NCI-H2029 treated with DMSO at 0.1 percent for 48 hours (cell line): ENCODE results near the gene IPO11.
"Not testable (repeated sequence)": the region's sequence is repeated elsewhere in the genome, so short reads cannot be mapped to it uniquely, and the experiment has no call there.

Experiments used
- DNase-seq: peaks from one replicate; lab custom pipeline; 2025; lab: John Stamatoyannopoulos, UW

IPO11 gene

DNA sequence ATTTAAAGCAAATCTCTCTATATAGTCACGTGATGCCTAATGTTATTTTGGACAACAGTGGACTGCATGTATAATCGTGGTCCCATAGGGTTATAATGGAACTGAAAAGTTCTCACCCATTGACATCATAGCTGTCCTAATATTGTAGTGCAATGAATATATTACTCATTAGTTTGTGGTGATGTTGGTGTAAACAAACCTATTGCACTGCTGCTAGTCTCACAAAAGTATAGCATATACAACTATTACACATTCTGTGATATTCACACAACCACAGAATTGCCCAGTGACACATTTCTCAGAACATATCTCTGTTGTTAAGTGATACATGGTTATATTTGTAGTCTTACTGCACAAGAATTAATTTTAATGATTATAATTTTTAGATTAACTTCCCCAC is 37.7 kb downstream of the IPO11 start:
- DNase-seq, result no peak

DNA sequence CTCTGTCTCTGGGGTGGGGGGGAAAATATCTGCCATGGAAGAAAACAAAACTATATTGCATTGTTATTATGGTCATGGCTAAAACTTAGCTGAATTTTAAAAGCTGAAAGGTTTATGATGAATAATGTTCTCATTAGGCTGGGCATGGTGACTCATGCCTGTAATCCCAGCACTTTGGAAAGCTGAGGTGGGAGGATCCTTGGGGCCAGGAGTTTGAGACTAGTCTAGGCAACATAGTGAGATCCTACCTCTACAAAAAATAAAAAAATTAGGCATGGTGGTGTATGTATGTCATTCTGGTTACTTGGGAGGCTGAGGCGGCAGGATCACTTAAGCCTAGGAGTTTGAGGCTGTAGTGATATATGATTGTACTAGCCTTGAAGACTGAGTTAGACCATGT is 44.5 kb downstream of the IPO11 start:
- DNase-seq, result no peak

DNA sequence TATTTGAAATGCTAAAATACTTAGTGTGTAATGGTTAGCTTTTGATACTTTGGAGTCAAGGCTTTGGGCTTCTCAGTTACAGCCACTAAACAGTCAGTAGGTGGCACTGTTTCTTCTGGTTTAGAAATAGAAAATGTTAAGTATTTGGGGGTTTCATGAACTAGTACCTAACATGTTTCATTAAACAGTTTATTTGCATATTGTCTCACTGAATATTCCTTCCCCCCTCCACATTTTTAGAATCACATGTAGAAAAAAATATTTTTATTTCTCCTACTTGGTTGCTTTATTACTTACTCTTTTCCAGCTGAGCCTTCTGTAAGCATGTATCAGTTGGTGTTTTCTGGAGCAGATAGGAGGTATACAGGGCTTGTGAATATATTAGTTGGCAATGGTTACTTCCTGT is 48.0 kb downstream of the IPO11 start:
- peak; percentile 47 for DNase-seq

DNA sequence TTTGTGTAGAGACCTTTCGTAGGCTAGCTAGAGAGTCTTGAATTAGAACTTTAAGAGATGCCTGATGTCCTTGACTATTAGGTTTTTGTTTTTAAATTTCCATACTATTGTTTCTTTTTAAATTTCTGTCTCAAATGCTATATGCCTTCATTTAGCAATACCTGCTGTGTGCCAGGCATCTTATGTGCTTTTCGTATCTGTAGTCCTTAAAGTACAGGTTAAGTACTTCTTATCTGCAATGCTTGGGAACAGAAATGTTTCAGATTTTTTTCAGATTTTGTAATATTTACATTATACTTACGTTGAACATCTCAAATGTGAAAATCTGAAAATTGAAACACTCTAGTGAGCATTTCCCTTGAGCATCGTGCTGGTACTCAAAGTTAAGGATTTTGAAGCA is 49.0 kb downstream of the IPO11 start:
- no peak for DNase-seq

DNA sequence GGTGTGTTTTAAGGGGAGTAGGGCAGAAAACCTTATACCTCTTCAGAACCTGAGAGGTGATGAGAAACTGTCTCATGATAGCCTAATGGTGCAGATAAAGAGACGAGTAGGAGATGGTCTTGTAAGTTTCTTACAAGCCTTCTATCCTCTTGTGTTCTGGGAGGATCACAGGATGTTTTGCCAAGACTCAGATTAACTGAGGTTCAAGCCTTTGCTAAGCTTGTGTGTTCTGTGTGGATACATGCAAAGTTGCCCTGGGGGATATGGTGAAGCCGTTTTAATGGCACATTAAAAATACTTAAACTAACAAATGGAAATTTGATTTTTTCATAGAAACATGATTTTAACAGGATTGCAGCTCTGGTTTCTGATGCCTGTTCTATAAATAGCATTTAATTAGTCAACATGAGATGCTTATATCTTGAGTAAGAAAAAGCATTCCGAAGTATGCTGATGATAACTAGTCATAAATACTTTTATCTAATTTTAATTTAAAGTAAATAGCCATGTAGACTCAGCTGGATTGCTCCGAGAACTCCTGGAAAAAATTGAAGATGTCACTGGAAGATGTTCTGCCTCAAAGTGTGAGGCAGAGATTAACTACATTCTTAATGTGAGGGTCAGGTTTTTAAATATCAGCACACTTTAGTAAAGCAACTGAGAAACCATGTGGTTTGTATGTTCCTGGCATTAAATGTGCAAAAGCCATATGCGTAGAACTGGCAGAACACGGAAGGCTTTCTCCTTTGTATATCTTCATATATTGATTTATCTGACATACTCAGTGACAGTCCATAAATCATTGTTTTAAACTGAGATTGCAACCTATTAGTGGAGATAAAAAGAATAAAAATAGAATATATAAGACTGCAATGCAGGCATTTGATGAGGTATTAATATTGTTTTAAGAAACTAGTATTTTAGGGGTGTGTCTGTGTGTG is 53.7 kb downstream of the IPO11 start:
- no peak for DNase-seq

DNA sequence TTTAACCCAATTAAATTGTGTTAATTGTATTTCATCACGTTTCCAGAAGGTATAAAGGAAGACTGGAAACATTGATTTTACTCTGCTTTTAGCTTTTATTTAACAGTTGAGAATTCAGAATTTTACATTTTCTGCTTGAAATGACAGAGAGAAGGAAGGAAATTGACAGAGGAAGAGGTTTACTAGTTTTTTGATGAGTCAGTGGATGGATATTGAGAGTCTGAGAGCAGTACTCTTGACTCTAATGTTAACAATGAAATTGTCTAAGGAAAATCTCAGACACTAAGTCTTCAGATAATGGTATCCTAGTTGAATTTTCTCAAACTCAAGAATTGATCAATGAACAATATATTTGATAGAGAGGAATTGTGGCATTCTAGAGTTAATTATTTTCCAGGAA is 60.6 kb downstream of the IPO11 start:
- no peak for DNase-seq

DNA sequence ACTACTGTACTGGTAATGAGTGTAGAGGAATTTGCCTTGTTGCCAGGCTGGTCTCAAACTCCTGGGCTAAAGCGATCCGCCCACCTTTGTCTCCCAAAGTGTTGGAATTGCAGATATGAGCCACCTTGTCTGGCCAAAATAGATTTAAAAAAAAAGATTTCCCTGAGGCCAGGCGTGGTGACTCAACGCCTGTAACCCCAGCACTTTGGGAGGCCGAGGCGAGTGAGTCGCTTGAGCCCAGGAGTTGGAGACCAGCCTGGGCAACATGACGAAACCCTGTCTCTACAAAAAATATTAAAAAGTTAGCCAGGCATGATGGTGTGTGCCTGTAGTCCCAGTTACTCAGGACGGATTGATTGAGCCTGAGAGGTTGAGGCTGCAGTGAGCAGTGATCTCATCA is 62.5 kb downstream of the IPO11 start:
- DNase-seq, result no peak

DNA sequence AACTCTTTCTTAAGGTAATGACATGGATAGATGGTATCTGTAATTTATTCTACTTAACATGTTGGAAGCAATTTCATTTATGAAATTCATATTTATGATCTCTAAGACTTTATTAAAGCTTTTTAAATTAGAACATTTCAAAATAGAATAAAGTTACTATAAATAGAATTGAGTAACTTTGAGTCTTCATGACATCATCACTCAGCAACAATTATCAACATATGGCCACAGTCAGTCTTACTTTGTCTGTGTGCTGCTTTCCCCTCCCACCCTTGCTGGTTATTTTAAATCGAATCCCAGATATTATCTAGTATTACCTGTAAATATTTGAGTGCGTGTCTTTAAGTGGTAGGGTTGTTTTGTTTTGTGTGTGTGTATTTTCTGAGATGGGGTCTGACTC is 65.2 kb downstream of the IPO11 start:
- no peak for DNase-seq

DNA sequence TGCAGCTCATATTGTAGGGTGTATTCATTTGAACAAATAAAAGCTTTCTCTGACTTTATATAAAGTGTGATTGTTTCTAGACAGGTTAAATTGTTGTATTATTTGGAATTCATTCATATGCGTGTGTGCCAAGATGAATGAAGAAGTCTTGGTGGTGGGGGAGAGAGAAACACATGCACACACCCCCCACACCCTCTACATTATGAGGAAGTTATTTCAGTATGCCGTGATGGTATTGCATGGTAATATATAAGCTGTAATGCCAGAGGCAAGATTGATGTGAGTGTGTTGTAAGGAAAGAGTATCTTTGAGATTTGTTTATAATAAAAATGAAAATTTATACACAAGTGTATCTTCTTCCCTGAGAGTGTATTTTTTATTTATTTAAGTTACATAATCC is 71.0 kb downstream of the IPO11 start:
- no peak for DNase-seq

DNA sequence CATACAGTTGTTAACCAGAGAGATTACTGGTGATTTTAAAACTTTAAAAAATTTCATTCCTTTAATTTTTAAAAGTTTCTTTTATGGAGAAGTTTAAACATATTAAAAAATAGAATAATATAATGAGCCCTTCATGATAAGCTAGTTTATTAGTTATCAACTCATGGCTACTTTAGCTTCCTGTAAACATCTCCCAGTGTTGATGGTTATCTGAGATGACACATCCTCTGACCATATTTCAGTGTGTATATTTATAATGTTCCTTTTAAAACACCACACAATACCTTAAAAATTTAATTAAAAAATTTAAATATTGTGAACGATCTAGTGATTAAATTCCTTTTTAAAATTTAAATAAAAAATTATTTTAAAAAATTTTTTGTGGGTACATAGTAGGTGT is 74.1 kb downstream of the IPO11 start:
- no peak for DNase-seq

DNA sequence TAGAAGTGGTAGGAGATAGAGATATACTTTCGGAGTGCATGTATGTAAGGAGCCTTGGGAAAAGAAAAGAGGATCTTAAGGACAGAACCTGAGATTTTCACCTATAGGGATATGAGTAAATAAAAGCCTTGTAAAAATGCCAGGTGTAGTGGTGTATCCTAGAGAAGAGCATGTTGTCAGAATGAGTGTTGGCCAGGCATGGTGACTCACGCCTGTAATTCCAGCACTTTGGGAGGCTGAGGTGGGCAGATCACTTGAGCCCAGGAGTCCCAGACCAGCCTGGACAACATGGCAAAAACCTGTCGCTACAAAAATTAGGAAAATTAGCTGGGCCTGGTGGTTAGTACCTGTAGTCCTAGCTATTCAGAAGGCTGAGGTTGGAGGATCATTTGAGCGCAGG is 76.0 kb downstream of the IPO11 start:
- DNase-seq, result no peak

DNA sequence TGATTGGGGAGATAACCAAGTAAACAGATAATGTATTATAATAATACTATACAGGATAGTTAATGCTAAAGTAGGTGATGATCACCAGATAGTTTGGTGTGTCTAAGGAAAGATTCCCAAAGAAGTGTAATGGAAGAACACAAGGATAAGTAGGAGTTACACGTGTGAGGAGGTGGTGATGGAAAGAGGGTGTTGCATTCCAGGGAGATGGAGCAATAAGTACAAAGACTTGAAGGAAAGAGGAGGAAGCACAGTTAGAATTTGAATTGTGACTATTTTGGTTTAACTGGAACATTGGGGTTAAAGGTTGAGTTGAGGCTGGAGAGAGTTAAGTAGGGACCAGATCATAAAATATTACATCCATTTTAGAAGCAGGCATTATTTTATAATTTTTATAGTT is 76.9 kb downstream of the IPO11 start:
- DNase-seq, result no peak

DNA sequence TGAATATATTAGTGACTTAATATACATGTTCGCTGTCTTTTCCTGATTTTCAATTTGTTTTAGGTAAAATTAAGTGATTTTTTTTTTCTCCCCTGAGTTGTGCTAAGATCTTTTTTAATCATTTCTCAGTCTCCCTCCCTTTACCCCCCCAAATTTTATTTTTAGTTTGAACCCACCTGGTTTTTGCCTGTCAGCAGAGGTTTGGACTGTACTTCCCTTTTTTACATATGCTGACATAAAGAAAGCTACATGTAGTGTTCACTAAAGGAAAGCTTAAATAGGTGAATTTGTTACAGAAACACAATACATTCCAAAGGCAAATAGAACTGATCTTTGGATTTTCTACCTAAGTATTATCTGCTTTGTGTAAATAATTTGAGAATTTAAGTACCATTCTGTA is 82.2 kb downstream of the IPO11 start:
- DNase-seq, result no peak

DNA sequence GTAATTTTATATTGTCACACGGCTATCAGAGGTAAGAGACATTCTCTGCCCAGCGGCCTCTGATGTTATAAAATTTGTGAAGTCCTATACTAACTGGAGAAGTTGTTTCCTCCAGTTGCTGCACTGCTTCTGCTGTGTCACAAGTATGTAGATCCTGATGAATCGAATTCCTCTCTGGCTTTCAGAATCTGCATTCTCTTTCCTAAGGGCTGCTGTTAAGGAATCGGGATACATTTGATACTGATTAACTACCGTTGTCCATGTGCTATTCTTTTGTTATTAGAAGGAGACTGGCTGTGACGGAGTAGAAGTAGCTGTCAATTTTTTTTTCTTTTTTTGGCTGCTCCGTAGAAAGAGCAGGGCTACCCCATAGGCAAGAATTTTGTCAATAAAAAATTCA is 84.3 kb downstream of the IPO11 start:
- no peak for DNase-seq

DNA sequence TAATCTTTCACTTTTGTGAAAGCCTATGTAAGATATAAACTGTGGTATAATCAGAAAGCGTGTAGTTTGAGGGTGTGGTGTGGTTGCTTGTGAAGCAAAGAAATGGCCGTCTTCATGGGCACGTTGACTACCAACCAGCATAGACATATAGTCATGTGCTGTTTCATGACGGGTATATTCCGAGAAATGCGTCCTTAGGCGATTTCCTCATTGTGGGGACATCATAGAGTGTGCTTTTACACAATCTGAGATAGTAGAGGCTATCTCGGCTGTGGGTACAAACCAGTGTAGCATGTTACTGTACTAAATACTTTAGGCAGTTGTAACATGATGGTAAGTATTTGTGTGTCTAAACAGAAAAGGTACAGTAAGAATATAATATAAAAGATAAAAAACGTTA is 86.4 kb downstream of the IPO11 start:
- DNase-seq, result no peak

DNA sequence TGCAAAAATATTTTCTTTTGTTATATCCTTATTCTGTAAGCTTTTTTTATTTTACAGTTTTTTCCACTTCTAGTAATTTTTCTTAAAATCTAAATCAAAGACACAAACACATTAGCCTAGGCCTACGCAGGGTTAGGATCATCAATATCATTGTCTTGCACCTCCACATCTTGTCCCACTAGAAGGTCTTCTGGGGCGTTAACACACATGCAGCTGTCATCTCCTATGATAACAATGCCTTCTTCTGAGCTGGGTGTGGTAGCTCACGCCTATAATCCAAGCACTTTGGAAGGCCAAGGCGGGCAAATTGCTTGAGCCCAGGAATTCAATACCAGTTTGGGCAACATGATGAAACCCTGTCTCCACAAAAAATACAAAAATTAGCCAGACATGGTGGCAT is 87.2 kb downstream of the IPO11 start:
- DNase-seq, result no peak

DNA sequence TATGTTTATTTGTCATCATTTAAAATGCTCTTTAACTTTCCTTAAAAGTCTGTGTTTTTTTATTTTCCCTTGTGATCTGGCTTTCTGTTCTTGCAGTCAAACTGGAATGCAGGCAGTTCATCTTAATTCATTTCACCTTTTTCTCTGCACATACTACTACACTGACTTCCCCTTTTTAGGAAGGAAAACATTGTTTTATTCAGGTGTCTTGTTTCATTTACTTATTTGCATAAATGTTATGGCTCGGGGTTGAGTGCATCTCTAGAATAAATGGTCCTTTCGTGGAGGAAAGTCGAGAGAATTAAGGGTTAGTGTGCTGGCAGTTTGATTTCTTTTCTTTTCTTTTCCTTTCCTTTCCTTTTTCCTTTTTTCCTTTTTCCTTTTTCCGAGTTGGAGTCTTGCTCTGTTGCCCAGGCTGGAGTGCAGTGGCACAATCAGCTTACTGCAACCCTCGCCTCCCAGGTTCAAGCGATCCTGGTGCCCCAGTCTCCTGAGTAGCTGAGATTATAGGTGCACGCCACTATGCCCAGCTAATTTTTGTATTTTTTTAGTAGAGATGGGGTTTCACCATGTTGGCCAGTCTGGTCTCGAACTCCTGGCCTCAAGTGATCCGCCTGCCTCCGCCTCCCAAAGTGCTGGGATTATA is 90.0 kb downstream of the IPO11 start:
- no peak for DNase-seq

DNA sequence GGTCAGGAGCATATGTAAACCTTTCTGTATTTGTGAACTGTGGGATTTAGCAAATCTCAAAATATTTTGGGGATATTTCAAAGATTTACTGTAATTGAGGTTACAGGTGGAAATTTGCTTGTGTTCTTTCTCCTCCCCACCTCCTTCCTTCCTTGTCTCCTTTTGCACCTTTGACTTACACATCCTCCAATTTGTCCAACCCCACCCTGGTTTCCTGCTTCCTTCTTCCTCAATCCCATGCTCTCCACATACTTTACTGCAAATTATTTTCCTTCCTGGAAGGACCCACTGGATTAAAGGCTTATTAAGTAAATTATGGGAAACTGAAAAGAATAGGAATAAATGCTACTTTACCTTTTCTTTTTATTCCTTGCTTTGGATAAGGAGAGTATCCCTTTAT is 91.6 kb downstream of the IPO11 start:
- DNase-seq, result no peak

DNA sequence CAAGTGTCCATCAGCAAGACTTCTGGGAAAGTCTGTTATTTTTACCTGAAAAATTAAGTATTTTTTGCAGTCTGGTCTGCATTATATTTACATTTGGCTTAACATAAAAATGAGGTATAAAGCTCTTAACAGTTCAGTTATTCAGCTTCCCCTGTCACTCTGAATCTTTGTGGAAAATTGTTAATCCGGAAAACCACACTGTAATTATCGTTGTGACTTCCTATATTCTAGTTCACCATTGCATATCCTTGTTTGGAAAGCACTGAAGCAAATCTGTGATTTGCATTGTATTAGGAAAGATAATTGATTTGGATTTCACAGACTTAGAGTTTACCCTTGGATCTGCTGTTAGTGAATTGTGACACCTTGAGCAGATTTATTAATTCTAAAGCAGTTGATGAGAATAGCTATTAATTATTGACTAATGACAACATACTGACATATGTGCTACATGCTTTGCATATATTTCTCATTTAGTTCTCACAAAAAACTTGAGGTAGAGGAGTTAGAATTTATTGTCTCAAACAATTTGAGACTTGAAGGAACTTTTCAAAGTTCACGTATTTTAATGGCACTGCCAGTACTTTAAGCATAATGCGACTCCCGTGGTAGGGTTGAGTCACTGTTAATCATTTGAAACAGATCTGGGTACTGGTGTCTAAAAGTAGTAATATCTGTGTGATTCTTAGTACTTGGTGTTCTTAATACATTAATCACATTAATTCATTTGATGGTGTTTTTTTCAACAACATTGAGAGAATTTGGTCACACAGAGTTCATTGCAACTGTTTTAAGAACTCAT is 94.3 kb downstream of the IPO11 start:
- no peak for DNase-seq

DNA sequence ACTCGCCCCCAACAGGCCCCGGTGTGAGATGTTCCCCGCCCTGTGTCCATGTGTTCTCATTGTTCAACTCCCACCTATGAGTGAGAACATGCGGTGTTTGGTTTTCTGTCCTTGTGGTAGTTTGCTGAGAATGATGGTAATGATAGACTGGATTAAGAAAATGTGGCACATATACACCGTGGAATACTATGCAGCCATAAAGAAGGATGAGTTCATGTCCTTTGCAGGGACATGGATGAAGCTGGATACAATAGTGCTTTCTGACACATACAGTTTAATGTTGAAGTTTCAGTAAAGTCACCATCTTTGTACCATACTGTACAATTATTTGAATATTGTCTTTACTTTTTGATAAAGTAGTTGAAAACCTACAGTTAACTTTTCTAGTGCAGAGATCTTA is 96.2 kb downstream of the IPO11 start:
- not testable (repeated sequence) for DNase-seq

DNA sequence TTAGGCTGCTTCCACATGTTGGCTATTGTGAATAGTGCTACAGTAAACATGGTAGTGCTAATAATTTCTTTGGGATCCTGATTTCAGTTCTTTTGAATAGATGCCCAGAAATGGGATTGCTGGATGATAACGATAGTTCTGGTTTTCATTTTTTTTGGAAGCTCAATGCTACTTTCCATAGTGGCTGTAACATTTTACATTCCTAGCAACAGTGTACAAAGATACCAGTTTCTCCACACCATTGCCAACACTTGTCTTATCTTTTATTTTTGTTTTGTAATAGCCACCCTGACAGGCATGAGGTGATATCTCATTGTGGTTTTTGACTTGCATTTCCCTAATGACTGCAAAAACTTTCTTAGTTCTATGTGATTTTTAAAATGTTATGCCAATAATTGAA is 97.2 kb downstream of the IPO11 start:
- no peak for DNase-seq

DNA sequence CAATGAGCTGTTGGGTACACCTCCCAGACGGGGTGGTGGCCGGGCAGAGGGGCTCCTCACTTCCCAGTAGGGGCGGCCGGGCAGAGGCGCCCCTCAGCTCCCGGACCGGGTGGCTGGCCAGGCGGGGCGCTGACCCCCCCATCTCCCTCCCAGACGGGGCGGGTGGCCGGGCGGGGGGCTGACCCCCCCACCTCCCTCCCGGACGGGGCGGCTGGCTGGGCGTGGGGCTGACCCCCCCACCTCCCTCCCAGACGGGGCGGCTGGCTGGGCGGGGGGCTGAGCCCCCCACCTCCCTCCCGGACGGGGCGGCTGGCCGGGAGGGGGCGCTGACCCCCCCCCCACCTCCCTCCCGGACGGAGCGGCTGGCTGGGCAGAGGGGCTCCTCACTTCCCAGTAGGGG is 100.5 kb downstream of the IPO11 start:
- not testable (repeated sequence) for DNase-seq
